Activated CD4-positive, alpha-beta T cell treated with anti-CD3 and anti-CD28 coated beads, Interleukin-2, amount 50 U/mL, for 24 hours (primary cell): ENCODE results near the gene PPP1R14D.

Source experiments
- DNase-seq, 2 donors: peaks; one replicate each; pipeline ENCODE4 v3.0.0-alpha.2; 2020; ENCODE audit warnings: low read depth in 1 of 2, low spot score in 1 of 2

Gene PPP1R14D

GRCh38 chr15:40787991-40788390, 40.5 kb downstream of the PPP1R14D start:
- no peak for DNase-seq

DNA sequence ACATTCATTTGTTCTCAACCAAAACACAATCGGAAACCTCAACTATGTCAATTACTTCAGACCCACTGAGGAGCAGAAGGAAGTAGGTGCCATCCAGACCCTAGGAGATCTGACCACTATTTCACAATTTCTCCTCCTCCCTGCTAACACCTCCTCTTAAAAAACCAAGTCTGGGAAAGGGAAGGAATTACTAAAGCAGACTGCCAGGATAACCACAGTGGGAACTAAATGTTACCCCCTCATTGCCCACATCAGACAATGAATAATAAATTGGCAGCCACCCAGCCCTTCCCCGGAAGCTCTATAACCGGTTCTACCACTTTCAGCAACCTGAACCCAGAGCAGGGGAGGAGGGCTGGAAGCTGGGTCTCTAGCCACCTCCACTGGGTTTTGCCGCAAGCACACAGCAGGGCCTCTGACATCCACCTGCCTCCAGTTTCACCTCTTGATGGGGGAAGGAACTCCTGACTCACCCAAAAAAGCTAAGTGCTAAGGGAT, 41.1 kb downstream of the PPP1R14D start:
- peak in 1 of 2 donors; percentile 69 for DNase-seq

DNA sequence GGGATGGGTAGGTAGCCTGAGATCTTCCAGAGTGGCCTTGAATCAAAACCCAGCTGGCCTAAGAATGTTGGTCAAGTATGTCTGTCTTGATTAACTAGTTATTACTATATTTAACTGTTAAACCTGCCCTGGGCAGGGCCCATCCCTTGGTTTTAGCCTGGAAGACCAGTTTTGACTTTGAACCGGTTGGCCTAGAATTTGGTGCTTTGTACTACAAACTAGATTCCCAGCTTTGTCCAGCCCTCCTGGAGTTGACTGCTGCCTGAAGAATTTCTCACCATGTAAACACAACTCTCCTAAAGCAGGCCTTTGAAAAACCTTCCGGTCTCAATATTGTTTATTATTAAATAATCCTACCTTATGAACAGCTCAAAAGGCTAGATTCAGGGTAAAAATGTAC, 42.7 kb downstream of the PPP1R14D start:
- no peak for DNase-seq

- DNase-seq = no peak
Measured at GRCh38 chr15:40785164-40785563, 43.3 kb downstream of the PPP1R14D start.

GRCh38 chr15:40782609-40783227, 45.8 kb downstream of the PPP1R14D start:
- peak; percentile 59 to 77 for DNase-seq

GRCh38 chr15:40776537-40777141, 51.9 kb downstream of the PPP1R14D start:
- DNase-seq = no peak

- no peak for DNase-seq
Measured at GRCh38 chr15:40775740-40776536, 52.6 kb downstream of the PPP1R14D start.

DNA sequence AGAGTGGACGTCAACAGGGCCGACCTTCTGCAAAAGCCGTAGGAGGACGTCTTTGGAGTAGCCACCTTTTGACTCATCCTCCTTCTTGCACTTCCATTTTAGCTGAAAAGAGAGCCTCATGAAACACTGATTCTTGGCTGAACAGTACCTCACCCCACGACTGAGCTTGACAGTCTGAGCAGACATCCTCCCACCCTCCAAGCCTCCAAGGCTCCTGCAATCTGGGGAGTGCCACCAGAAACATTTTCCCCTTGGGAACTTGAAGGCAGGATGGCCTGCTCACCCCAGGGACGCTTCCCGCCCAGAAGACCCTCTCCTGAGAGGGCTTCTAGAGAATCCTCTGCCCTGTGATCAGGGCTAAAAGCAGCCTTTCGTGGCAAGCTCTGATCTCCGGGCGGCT, 53.5 kb downstream of the PPP1R14D start:
- no peak for DNase-seq

DNA sequence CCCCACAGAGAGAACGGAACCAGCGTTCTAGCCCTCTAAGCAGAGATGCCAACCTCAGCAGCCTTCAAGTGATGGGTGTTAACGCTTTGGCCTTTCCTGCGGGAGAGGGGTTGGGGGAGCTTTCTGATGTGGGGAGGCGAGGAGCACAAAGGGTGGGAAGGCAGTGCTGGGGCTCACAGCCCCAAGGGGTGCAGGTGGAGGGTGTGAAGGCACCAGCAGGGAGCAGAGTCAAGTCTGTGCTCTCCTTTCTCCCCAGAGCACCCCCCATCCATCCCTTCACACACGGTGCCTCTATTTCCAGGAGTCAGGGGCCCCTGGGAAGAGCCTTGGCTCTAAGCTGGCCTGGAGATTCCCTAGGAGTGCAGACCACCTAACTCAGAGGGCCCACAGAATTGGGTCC, 54.6 kb downstream of the PPP1R14D start:
- DNase-seq = no peak

- no peak for DNase-seq
Measured at GRCh38 chr15:40773496-40773895, 55.0 kb downstream of the PPP1R14D start.

DNA sequence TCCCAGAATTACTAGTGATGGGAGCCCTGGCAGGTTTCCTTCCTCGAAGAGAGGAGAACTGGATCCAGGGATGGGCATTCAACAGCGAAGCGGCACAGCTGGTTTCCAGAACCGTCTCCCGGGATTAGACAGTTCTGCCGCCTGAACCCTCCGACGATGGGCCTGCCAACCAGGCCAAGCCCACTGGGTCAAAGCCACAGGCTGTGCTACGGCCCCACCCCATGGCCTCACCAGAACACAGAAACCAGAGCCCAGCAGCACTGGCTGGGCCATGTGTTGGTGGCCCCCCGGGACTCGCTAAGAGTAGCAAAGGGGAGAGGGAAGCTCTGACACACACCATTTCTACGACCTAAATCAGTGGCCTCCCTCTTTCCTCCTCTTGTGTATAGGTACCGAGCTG, 56.5 kb downstream of the PPP1R14D start:
- DNase-seq = no peak

- no peak for DNase-seq
Measured at GRCh38 chr15:40771242-40771641, 57.3 kb downstream of the PPP1R14D start.

DNA sequence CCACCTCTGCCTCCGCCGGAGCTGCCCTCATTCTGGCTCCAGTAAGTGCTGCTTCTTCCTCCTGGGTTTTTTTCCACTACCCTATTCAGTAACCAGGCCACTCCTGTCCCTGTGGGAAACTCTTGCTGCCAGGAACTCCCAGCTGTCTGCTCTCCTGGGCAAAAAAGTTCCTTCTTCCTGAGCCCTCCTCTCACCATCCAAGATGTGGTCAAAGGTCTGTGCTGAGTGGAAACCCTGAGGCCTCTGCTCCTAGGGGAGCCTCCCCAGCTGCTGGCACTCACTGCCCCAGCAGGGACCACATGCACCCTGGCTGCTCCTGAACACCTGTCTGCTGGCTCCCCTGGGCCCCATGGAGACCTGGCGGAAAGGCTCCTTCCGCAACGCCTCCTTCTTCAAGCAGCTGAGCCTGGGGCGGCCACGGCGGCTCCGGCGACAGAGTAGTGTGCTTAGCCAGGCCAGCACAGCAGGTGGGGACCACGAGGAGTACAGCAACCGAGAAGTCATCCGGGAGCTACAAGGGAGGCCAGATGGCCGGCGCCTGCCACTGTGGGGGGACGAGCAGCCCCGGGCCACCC, 58.3 kb downstream of the PPP1R14D start:
- DNase-seq = no peak

GRCh38 chr15:40769274-40770146, 59.0 kb downstream of the PPP1R14D start, which contains the start of gene C15orf62:
C15orf62 (plus strand) TSS chr15:40769980; CDS start chr15:40770496, 516 bp downstream.
- DNase-seq = peak in 1 of 2 donors; percentile 68

DNA sequence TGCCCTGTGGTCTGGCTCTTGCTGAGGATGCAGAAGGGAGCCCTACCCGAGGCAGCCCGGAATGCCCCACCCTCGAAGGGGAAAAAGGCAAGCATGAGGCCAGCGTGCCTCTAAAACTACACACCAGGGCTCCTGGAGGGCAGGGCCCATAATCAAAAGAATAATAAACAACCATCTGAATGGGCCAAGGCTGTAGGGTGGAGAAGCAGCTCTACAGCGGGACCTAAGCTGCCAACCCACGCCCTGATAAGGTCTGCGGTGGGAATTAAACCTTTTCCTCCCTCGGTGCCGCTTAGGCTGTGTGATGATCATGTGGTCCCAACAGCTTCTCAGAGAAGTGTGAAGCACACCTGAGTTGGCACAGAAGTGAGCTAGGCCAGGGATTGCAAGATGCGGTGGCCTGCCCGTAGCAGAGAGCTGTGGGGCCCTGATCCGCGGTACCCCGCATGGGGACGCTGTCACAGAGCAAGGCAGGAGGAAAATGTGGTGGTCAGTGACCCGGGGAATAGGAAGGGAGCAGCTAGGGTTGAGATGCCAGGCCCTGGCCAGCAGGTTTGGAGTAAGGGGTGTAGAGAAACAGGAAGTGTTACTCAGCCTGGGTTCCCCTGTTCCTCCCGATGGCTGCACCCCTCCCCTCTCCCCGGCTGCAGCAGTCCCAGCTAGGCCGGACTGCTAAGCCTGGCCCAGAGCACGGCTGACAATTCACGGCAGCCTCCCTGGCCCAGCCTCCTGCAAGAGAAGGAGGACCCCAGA, 59.8 kb downstream of the PPP1R14D start:
- no peak for DNase-seq

DNA sequence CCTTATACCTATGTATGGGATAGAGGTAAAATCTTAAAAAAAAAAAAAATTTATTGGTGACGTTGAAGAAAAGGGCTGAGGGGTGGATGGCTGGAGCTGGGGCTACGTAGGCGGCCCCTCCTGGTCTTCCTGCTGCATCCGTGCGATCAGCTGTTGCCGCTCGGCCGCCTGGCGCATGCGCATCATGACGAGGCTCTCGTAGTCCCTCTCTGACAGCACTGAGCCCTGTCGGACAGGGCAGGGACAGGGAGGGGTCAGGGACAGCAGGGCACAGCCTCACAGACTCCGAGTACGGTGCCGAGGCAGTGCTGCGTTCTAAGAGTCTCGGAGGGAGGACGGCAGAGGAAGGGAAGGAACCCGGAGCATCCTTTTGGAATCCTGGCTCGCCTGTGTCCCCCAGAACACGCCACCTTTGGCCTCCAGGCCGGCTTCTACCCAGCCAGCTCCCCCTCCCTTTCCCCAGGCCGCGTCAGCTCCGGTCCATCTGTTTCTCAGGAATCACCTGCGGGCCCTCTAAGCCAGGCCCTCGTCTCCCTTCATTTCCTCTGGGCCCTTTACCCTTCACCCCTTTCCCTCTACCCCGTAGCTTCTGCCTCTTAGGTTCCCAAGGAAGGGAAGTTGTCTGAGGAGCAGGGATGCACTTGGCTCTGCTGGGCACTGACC, 60.5 kb downstream of the PPP1R14D start:
- no peak for DNase-seq

- DNase-seq = no peak
Measured at GRCh38 chr15:40766906-40767837, 61.3 kb downstream of the PPP1R14D start.

- DNase-seq = no peak
Measured at GRCh38 chr15:40766194-40766815, 62.2 kb downstream of the PPP1R14D start.
